GM18508 (cell line): ENCODE measurements around the gene LYRM1.

Experiments
- ATAC-seq: cut with Tn5 transposase; IDR thresholded peaks from one replicate; pipeline ENCODE4 v1.9.1; 2021; ENCODE audit warnings: moderate number of reproducible peaks; ENCODE audit not compliant: insufficient read depth, unreplicated experiment

The LYRM1 gene

DNA sequence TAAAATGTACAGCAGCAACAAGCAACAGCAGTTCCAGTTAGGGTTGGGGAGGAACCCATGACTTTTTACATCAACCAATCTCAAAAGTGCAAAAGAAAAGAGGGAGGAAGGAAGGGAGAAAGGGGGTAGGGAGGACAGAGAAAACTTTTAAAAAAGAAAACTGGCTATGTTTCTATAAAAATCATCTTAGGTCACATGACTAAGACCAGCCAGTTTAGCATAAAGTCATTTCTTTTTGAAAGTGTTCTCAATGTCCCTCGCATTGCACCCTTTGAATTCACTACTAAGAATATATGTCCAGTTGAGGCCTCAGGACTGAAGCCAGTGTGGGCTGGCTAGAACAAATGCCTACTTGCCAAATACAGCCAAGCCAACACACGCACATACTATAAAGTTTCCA lies 29.3 kb upstream of the LYRM1 start:
- no peak for ATAC-seq

DNA sequence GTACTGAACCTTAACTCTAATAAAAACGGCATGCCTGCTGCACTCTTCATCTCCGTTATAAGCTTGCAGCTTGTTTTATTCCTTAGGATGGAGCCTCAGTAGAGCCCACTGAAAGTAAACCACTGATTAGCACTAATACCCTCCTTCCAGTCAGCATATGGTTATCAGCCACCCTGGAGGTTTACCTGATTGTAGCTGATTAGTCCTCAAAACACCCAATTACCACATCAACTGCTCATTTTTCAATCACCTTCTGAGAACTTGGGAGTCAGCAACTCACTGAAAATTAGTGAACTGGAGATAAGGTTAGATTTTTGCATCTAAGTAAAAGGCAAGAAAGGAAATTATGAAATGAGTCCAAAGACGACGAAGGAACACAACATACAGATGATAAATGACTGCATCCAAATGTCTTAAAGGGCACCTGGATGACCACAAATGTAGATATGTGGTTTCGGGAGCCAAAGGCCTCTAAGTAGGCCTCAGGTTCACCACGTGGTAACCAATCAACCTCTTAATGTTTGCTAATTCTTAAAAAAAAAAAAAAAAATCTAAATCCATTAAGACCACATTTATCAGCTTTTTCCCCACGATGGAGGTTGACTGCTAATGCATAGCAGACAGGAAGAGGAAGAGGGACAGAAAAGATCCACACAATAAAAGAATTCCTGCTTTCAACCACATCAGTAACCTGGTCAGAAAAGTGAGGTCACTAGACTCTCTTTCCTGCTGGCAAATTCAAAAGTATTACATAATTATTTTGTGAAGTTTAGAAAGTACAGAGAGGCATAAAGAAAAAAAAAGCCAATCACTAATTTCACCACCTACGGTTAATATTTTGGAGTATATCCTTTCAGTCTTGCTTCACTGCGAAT lies 28.4 kb upstream of the LYRM1 start:
- no peak for ATAC-seq

DNA sequence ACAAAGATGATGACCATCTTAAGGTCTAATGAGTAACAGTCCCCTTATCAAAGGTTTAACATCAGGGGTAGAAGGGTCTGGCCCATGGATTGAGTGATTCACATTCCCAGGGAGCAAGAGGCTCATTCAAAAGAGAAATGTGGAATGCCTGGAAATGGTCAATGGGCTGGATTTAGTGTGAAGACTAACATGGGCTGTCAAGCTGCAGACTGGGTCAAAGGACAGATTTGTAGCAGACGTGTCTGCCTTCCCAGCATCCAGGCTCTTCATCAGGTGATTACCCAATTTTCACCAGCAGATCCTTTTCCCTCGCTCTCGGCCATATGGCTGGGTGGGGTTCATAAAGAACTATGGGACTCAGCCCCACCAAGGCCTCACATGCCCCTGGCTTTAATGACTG lies 27.2 kb upstream of the LYRM1 start:
- ATAC-seq = no peak

DNA sequence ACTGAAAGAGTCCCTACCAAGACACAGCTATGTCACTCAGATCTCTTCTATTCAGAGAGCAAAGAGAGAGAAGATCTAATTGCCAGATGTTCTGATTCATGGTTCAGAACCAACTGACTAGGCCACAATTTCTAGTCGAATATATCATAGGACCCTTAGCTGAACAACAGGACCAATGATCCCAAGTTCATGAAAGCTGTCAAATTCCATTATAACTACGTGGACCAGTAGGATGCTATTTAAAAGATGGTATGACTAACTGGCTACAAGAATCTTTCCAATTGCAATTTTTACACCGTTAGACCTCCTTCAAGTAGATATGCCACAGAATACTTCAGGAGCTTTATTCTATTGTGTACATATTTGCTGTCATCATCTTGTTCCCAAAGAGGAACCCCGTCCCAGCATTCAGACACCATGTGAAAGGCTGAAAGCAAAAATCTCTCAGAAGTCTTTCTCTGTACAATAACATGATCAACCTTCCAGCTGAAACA lies 26.4 kb upstream of the LYRM1 start:
- peak; percentile 6 for ATAC-seq

DNA sequence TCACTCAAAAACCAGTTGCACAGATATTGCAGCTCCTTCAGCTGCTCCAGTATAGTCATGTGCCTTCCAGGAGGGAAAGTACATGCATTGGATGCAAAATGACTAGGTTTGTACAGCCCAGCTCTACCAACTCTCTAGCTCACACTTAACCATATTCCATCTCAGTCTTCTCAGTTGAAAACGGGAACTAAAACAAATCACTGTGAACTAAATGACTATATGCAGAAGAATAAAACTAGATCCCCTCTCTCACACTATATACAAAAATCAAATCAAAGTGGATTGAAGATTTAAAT lies 25.3 kb upstream of the LYRM1 start:
- no peak for ATAC-seq

DNA sequence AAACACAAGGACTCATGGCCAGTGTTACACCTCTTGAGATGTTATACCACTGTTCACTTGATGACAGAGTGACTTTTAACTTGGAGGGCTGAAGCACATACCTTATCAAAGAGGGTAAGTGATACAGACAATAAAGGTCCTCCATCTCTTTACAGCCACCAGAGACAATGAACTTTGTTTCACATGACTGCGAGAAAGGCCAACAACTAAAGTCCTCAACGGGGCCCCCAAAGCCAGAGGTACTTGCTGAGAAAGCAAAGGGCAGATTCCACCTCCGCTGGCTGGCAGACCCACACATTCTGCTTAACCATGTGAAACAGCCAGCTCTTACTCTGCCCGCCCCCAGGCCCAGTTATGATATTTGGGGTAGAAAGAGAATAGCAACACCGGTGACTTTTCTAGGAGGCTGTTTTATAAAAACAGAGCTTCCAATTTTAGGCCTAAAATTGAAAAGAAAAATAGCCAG lies 21.9 kb upstream of the LYRM1 start:
- ATAC-seq = no peak

DNA sequence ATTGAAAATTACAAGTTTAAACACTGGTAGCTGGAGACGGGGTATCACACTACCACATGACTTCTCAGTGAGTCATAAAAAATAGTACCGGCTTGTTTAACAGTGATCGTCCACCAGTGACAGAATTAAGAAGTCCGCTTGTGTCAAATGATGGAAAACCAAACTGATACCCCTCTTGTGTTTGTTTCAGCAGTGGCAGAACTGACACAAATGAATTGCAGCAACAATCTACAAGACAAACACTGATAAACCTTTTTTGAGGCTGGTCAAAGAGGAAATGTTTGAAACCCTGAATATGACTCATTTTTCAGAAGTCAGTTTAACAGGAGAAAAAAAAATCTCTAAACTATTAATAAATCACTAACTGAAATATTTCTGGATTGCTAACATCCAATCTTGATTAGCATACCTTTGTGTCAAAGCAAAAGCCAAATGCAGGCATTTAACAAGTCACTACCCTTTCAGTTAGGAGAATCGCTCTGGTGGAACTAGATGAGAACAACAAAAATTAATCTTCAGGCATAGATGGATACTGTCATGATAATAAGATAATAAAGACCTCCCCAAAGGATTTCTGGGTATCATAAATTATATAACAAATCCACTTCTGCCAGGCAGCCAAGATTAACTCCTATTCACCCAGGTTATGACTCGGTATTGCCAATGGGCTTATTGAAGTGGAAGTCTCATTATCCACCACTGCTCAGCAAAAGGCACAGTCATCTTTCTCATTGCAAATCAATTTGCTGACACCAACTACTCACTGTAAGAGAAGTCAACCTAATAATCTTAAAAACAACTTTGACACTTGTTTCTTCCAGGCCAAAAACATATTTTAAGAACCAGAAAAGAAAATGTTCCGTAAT lies 21.2 kb upstream of the LYRM1 start:
- no peak for ATAC-seq

DNA sequence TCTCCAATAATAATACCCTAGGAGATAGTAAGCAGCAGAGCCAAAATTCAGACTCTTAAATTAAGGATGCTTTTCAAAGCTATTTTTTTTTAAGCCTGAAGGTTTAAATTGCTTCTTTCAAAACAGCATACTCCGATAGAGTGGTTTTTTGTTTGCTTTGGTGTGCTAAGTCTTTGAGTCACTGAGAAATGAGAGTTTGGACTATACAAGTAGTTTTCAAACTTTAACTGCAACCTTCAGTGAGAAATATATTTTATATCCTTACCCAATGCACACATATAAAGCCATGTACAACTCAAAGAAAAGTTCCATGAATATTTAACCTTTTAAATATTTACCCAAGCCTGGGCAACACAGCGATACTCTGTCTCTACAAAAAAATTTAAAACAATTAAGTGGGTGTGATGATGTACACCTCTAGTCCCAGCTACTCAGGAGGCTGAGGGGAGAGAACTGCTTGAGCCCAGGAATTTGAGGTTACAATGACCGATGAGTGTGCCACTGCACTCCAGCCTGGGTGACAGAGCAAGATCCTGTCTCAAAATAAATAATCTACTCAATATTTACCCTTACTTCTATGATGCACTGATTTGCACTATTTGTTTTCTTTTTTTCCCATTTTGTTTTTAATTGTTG lies 19.6 kb upstream of the LYRM1 start:
- ATAC-seq = no peak

DNA sequence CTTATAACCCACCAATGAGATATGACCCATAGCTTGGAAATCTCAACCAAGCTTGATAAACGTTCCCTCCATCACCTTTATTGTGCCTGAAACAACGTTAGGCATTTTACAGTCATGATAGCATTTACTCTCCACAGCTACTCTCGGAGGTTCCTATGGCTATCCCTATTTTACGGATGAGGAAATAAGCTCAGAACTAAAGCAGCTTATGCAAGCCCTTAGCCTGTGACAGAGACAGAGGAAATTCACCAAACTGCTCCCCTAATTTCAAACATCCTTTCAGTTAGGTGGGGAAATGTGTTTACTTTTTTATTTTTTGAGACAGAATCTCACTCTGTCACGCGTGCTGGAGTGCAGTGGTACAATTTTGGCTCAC lies 19.1 kb upstream of the LYRM1 start:
- no peak for ATAC-seq

DNA sequence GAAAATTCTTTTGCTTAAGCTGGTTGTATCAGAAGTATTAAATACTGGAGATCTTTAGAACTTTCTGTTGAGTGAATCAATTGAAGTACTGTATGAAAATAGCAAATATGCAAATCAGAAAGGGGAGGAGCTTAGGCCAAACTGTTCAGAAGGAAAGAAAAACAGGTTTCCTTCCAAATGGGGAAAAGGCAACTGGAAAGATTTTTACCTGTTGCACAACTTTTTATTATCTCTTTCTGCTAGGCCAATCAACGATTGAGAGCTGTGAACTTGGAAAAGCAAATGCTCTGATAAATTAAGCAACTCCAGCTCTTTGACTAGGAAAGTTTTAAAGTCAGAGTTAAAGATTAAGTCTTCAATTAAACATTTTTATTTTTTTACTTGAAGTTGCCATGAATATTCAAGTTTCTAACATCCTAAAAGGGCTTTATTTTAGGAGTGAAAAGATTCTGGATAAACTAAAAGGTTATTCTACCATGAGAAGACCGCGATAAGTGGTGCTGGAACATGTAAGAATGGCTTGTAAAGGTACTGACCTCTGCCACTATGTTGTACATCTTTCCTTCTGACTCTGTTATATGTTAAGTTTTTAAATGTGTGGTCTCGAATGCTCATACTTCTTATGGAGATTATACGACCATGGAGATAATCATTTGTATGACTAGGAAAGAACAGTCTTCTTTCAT lies 16.9 kb upstream of the LYRM1 start:
- ATAC-seq = no peak

DNA sequence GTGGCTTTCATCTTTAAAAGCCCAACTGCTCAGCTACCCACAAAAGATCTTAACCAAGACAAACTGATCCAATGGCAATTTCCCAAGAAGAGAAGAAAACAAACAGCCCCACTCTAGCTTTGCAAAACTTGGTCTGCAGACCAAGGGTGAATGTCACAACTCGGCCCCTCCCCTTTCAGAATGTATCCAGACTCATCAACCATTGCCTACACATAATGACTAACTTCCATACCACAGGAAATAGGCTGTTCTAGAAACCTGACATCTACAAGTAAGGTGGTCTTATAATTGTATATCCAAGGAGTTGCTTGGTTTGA lies 16.4 kb upstream of the LYRM1 start:
- ATAC-seq = no peak

DNA sequence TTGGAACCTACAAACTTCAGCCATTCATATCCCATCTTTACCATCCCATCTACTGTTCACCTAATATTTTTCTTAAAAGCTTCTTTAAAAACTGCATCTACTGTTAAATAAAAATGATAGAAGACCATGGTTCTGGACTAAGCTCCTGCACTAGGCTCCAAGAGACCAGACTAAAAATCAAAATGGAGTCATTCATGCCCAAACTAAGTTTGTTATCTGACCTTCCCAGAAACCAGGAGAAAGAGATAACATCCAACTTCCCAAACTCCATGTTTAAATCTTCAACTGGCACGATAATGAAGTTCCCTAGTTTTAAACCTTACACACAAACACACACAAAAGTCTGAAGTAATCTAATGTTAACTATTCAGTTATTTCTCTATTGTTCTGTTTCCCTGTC lies 14.3 kb upstream of the LYRM1 start:
- no peak for ATAC-seq

DNA sequence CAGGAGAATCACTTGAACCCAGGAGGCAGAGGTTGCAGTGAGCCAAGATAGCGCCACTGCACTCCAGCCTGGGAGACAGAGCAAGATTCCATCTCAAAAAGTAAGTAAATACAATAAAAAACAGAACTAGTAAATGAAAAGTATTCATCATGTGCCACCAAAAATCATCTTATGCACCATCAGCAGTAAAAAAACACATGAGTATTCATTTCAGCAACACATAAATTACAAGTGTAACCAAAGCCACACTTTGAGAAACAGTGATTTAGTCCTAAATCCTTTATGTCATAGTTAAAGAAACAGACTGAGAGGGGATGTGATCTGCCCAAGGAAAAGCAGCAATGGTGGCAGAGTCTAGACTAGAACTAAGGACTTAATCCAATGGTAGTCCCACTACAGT lies 13.4 kb upstream of the LYRM1 start:
- no peak for ATAC-seq

DNA sequence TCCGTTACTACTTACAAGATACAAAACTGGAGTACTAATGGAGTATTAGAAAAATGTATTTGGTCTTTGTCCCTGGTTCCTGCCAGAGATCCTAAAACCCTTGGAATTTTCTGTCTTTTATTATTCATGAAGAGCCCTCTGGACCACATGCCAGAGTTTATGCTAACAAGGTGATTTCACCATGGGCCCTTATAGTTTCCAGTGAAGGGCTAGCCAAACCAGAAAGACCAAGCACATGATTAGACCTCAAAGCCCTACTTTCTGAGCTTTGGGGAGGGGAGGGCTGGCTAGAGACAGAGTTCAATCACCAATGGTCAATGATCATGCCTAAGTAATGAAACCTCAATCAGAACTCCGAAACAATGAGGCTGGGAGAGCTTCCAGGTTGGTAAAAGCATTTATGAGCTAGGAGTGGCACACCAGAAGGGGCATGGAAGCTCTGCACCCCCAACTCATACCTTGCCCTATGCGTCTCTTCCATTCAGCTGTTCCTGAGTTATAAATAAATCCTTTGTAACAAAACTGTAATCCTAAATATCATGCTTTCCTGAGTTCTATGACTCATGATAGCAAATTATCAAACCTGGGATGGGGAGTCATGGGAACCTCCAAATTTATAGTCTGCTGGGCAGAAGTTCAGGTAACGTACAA lies 10.8 kb upstream of the LYRM1 start:
- ATAC-seq = no peak

DNA sequence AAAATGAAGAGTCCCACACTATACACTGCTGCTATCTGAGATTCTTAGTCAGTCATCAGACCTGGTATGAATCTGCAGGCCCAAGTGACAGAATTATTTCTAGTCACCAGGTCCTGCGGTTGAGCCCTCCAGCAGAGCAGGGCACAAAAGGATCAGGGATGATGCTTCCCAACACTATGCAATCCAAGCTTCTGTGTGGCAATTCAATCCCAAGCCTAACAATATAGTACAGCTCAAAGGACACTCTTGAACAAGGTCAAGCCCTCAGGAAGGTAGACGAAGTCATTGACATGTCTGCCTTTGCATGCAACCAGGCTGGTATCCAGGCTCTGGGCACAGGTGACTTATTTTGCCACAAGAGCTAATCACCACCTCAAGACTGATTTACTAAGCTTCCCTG lies 6.2 kb upstream of the LYRM1 start:
- no peak for ATAC-seq

DNA sequence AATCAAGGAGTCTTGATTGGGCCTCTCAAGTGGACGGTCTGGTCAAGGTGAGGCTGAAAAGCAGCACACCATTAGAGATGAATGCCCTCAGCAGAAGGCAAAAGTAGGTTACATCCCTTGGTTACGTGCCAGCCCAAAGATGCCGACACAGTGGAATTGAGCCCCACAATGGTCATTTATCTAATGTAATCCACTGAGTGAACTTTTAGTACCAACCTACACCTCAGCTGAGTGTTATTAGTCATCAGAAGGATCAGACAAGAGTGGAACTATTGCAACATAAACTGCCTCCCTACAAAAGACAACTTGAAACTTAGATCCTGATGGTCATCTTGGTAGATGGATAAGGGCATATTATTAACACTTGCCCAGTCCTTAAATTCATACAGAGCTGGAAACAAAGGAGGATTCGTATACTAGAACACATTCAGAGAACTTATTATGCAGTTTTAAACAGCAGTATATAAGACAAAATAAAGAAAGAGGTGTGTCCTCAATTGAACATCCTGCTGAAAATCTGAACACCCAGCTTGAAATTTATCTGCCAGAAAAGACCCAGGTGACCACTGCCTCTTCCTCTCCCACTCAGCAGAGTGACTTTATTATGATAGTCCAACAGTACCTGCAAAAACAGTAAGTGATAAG lies 3.2 kb upstream of the LYRM1 start:
- no peak for ATAC-seq

DNA sequence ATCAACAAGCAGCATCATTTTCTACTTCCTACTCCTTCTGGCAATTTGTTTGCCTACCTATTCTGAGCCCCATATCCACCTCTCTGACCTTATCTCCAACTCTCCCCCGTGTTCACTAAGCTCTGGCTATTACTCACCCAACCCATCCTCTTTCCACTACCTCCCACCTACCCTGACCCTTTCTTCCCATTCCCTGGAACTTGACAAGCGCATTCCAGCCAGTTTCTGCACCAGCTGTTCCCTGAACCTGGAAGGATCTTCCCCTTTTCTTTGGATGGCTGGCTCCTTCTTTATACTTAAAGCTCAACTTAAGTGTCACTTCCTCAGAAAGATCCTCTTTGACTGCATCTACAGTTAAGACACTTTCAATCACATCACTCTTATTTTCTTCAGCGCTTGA lies 2.6 kb upstream of the LYRM1 start:
- ATAC-seq = no peak

DNA sequence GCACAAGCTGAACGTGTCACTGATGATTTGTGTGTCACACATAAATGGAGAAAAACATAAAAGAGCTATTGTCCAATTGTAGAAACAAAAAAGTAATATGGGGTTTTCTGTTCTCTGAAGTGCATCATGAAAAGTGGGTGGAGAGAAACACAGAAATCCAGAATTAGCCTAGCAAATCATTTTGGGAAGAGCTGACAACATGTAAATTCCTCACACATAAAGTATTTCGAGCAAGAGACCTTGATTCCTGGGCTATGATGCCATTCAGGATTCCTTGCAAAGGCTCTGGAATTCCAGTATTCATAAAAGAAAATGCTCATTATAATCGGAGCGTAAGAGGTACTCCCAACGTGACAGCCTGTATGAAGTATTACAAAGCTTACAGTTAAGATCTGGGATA lies 1.5 kb upstream of the LYRM1 start:
- no peak for ATAC-seq

DNA sequence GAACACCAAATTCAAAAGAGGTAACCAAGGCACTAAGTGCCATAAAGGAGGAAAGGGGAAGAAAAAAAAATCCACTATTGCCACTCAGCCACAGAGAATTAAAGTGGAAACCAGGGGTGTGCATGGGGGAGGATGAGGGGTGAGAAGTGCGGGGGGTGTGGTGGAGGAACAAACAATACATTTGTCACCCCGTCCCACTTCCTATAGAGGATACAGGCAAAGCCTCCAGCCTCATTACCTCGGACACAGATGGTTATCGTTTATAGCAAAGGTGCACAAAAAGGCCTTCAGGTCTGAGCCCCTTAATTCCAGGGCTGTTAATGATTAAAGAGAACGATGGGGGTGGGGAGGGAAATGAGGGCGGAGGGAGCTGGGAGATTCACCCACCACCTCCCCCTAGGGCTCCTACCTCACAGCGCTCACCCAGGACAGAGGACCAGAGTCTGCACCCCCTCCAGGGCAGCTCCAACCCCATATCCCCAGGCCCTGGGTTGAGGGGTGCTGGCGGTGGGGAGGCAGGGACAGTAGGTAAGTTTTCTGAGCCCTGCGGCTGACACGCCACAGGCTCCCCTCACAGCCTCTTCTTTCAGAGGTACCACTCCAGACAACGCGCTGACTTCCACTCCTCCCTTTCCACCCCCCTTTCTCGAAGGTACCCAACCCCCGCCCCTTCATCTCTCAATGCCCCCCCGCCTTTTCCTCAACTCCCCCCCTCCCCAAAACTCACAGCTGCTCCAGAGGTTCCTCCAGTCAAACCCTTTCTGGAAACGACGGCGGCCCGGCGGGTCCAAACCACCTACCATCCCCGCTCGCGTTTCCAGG lies 883 bp upstream of the LYRM1 start:
- ATAC-seq = no peak
